PFSK-1 (cell line): ENCODE measurements around the gene BTBD10.
A peak's percentile ranks its signal among the peaks of the same experiment; 100 is the strongest.

Experiments
- FOXP2 ChIP-seq: optimal IDR thresholded peaks from 2 replicates; pipeline ENCODE3; 2011; ENCODE audit warnings: borderline replicate concordance, control low read depth, inconsistent platforms; ENCODE audit not compliant: insufficient read depth; ENCODE audit errors: extremely low read length, extremely low read depth
- POLR2AphosphoS5 ChIP-seq: IDR thresholded peaks from 2 replicates; pipeline ENCODE4 v1.6.1; 2012; ENCODE audit warnings: low read depth, mild to moderate bottlenecking, control low read depth, low read length, moderate library complexity
- REST ChIP-seq, 2 experiments: IDR thresholded peaks; 2 replicates each; pipeline versions ENCODE4 v1.6.1 to v1.8.0; 2011 to 2012; ENCODE audit warnings: low read depth in 2 of 2, low read length in 2 of 2, control low read depth in 1 of 2, inconsistent platforms in 1 of 2, mild to moderate bottlenecking in 1 of 2, moderate library complexity in 1 of 2; ENCODE audit not compliant: insufficient read depth in 1 of 2
- SIN3A ChIP-seq: IDR thresholded peaks from 2 replicates; pipeline ENCODE4 v1.6.1; 2012; ENCODE audit warnings: mild to moderate bottlenecking, low read length, moderate library complexity, borderline replicate concordance; ENCODE audit not compliant: insufficient read depth
- TAF1 ChIP-seq: IDR thresholded peaks from 2 replicates; pipeline ENCODE4 v1.6.1; 2012; ENCODE audit warnings: low read length, control low read depth, borderline replicate concordance; ENCODE audit not compliant: insufficient read depth

The BTBD10 gene

DNA sequence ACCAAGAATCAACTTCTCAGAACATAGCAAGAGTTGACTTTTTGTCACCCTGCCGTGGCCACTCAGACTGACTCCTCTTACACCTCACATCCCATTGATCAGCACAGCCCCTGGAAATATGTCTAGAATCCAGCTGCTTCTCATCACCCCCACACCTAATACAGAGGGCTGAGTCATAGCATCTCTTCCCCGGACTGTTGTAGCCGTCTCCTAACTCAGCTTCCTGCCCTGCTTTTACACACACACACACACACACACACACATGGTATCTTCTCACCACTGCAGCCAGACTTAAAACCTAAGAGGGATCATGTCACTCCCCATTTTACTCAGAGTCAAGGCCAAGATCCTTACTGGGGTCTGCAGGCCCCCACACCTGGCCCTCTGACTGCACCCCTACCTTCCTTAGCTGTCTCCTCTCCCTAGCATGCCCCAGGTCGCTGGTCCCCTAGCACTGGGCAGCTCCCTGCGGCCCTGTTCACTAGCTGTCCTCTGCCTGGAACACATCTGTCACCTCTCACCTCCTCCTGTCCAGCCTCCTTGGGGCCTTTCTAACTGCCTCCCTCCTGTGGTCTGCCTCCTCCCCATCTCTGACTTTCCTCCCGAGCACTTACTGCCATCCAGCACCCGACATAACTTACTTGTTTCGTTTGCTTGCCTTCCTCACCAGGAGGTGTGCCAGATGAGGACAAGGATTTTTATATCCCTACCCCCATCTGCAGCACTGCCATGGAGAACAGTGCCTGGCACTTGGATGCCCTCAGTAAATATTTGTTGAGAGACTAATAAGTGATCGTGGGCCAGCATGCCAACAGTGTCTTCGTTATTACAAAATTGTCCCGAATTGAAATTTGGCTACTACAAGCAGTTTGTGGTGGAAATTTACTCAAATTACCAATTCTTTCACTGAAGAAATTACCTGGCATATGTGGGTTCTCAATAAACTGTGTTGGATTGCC lies 123.5 kb downstream of the BTBD10 start:
- TF ChIP-seq TAF1 (peak; percentile 2; the same call in 1 of the 2 replicates), FOXP2 (peak; percentile 37), REST (IDR thresholded peaks at IDR 0.05; ENCODE audit: insufficient read depth in 1 of 2, low read depth in 2 of 2, low read length in 2 of 2) (no peak), POLR2AphosphoS5 (no peak), SIN3A (no peak)

- TF ChIP-seq TAF1 (no peak), POLR2AphosphoS5 (no peak), REST (IDR thresholded peaks at IDR 0.05; ENCODE audit: insufficient read depth in 1 of 2, low read depth in 2 of 2, low read length in 2 of 2) (no peak), FOXP2 (no peak), SIN3A (no peak)
These were observed 124.5 kb downstream of the BTBD10 start for GRCh38 chr11:13338427-13339069.

- no peak for TF ChIP-seq SIN3A
- no peak for TF ChIP-seq TAF1
- no peak for TF ChIP-seq POLR2AphosphoS5
- TF ChIP-seq REST (IDR thresholded peaks at IDR 0.05; ENCODE audit: insufficient read depth in 1 of 2, low read depth in 2 of 2, low read length in 2 of 2), result no peak
- TF ChIP-seq FOXP2, result no peak
These were observed 125.0 kb downstream of the BTBD10 start for GRCh38 chr11:13338019-13338426.
